Dendritic cell treated with granulocyte-macrophage colony-stimulating factor and Interleukin-4, amounts not matched to agents 40 ng/mL and 50 ng/mL, for 4 days (primary cell): Measurements from ENCODE around the gene CDC123.
A peak's percentile ranks its signal among the peaks of the same experiment; 100 is the strongest.

ENCODE experiments used
- H3K27ac Mint-ChIP-seq: one replicate; pipeline ENCODE4 v1.8.0; 2022; ENCODE audit warnings: mild to moderate bottlenecking, mixed read lengths
- H3K27me3 Mint-ChIP-seq: one replicate; pipeline ENCODE4 v1.8.0; 2022; ENCODE audit warnings: mild to moderate bottlenecking, mixed read lengths
- H3K36me3 Mint-ChIP-seq: one replicate; pipeline ENCODE4 v1.8.0; 2022; ENCODE audit warnings: low read depth, mixed read lengths
- H3K4me1 Mint-ChIP-seq: one replicate; pipeline ENCODE4 v1.8.0; 2022; ENCODE audit warnings: low read depth, mixed read lengths
- H3K4me3 Mint-ChIP-seq: one replicate; pipeline ENCODE4 v1.8.0; 2022; ENCODE audit warnings: mild to moderate bottlenecking, moderate library complexity, mixed read lengths
- H3K9me3 Mint-ChIP-seq: one replicate; pipeline ENCODE4 v1.8.0; 2022; ENCODE audit warnings: mixed read lengths
- intact Hi-C: fragments of 100-400 bp; cut with micrococcal nuclease; formaldehyde crosslinking; loops from one replicate; pipeline ENCODE4 v1.15.0; 2022

The CDC123 gene

GRCh38 chr10:12180221-12180974 lies 15.6 kb upstream of the CDC123 start:
- Mint-ChIP-seq H3K9me3 (no peaks in the 10 kb centered on the region), H3K4me1 (peaks cover 39% of the 10 kb centered on the region), H3K36me3 (peaks cover 61% of the 10 kb centered on the region), H3K27me3 (no peaks in the 10 kb centered on the region), H3K4me3 (no peak overlapping the region), H3K27ac (no peak overlapping the region)
- intact Hi-C loops: no loop called here

- H3K27me3 Mint-ChIP-seq: no peaks in the 10 kb centered on the region
- peaks cover 39% of the 10 kb centered on the region for H3K4me1 Mint-ChIP-seq
- peaks cover 61% of the 10 kb centered on the region for H3K36me3 Mint-ChIP-seq
- no peak overlapping the region for H3K4me3 Mint-ChIP-seq
- no peak overlapping the region for H3K27ac Mint-ChIP-seq
- intact Hi-C loops: no loop called here
- no peaks in the 10 kb centered on the region for H3K9me3 Mint-ChIP-seq
These were observed 14.8 kb upstream of the CDC123 start for GRCh38 chr10:12181065-12181775.

DNA sequence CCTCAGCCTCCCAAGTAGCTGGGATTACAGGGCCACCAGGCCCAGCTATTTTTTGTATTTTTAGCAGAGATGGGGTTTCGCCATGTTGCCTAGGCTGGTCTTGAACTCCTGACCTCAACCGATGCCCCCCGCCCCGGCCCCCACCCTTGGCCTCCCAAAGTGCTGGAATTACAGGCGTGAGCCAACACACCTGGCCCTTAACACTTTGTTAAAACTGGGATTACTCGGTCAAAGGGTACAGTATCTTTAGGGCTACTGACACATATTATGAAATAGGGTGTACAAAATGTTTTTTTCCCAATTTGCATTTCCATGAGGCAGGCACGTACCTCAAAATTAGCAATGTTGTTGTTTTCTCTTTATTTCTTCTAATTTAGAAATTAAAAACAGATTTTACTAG lies 11.8 kb upstream of the CDC123 start:
- Mint-ChIP-seq H3K27ac (no peak overlapping the region), H3K36me3 (peaks cover 58% of the 10 kb centered on the region), H3K27me3 (no peaks in the 10 kb centered on the region), H3K4me1 (peaks cover 60% of the 10 kb centered on the region), H3K4me3 (no peak overlapping the region), H3K9me3 (no peaks in the 10 kb centered on the region)
- intact Hi-C loops: no loop called here

GRCh38 chr10:12186323-12186722 lies 9.7 kb upstream of the CDC123 start:
- peaks cover 49% of the 10 kb centered on the region for H3K4me1 Mint-ChIP-seq

DNA sequence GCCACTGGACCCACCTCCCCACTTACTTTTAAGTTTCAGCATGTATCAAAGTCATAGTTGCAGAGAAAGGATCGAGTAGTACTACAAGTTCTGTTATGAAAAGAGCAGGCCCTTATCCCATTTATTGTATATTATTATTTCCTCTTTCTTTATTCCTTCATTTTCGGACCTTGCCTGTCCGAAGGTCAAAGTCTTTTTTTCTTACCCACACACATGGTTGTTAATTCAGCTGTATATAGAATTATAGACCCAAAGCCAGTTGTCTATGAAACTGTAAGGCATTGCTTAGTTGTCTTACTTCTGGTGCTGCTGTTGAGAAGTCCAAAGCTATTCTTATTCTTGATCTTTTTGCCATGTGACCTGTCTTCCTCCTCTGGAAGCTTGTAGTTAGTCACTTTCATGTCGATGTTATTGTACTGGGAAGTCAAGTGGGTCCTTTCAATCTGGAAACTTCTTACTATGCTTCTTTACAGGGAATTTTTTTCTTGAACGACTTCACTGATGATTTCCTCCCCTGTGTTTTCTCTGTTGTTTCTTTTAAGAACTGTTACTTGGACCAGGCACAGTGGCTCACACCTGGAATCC lies 8.6 kb upstream of the CDC123 start:
- peak overlapping the region; percentile 23 for H3K27ac Mint-ChIP-seq
- no peaks in the 10 kb centered on the region for H3K27me3 Mint-ChIP-seq
- peaks cover 48% of the 10 kb centered on the region for H3K4me1 Mint-ChIP-seq
- no peak overlapping the region for H3K4me3 Mint-ChIP-seq
- H3K9me3 Mint-ChIP-seq: no peaks in the 10 kb centered on the region
- intact Hi-C loops: no loop called here
- H3K36me3 Mint-ChIP-seq: peaks cover 80% of the 10 kb centered on the region

More at GRCh38 chr10:12186323-12186722, 9.7 kb upstream of the CDC123 start:
- Mint-ChIP-seq H3K27ac (no peak overlapping the region), H3K36me3 (peaks cover 72% of the 10 kb centered on the region), H3K27me3 (no peaks in the 10 kb centered on the region), H3K4me3 (no peak overlapping the region), H3K9me3 (no peaks in the 10 kb centered on the region)
- intact Hi-C loops: no loop called here

DNA sequence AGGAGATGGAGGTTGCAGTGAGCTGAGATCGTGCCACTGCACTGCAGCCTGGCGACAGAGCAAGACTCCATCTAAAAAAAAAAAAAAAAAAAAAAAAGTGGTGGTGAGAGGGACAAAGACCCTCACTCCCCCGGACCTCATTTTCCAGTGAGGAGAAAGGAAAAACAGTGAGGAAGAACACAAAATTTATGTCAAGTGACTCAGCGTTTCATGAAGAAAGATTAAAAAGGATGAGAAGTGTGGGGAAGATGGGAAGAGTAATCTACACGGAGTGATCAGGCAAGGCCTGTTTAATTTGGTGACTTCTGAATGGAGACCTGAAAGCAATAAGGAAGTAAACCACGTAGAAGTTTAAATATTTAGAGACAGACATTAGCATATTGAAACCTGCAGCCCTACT lies 7.3 kb upstream of the CDC123 start:
- Mint-ChIP-seq H3K9me3 (no peaks in the 10 kb centered on the region), H3K4me3 (no peak overlapping the region), H3K27me3 (no peaks in the 10 kb centered on the region), H3K36me3 (peaks cover 79% of the 10 kb centered on the region), H3K4me1 (peaks cover 53% of the 10 kb centered on the region), H3K27ac (no peak overlapping the region)
- intact Hi-C loops: no loop called here

- Mint-ChIP-seq H3K9me3 (no peaks in the 10 kb centered on the region), H3K27me3 (no peaks in the 10 kb centered on the region), H3K4me3 (no peak overlapping the region), H3K36me3 (peaks cover 72% of the 10 kb centered on the region), H3K27ac (no peak overlapping the region), H3K4me1 (peaks cover 60% of the 10 kb centered on the region)
- intact Hi-C loops: no loop called here
These were observed 6.6 kb upstream of the CDC123 start for GRCh38 chr10:12189426-12189825.

DNA sequence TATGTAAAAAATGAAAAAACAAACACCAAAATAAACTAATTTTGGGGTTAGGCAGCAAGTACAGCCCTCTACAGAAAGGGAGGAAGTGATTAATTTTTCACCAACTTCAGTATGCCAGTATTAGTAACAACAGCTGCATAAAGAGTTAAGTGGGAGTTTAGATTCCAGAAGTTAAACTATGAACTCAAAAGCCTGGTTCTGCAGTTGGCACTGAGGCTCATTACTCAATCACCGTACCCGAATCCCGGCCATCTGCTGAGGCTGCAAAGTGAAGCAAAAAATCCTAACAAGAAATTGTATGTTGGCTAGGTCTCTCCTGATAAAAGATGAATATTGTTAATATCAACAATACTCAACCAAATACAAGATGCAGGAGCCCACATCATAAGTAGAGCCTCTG lies 4.3 kb upstream of the CDC123 start:
- Mint-ChIP-seq H3K36me3 (peaks cover 66% of the 10 kb centered on the region), H3K27me3 (no peaks in the 10 kb centered on the region), H3K4me3 (no peak overlapping the region), H3K9me3 (no peaks in the 10 kb centered on the region), H3K4me1 (peaks cover 74% of the 10 kb centered on the region), H3K27ac (peak overlapping the region; percentile 33)
- intact Hi-C loops: no loop called here

DNA sequence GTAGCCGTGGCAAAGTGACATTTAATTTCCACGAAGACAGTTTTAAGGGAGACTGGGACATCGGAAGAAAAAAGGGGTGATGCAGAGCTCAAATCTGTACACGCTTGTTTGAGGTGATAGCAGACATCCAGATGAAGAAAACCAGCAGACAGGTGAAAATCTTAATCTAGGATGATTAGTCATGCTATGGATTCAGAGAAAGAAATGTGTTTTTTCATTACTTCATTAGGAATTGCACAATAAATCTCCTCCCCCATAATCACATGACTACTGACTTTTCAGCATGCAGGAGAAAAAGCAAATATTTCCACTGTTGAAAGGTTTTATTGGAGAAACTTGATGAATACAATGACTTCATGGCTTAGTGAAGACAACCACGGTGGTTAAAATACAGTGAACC lies 2.8 kb upstream of the CDC123 start:
- Mint-ChIP-seq H3K27me3 (no peaks in the 10 kb centered on the region), H3K36me3 (peaks cover 51% of the 10 kb centered on the region), H3K27ac (no peak overlapping the region), H3K9me3 (no peaks in the 10 kb centered on the region), H3K4me1 (peaks cover 60% of the 10 kb centered on the region), H3K4me3 (no peak overlapping the region)
- intact Hi-C loops: no loop called here

GRCh38 chr10:12194752-12195271 lies 1.2 kb upstream of the CDC123 start:
- Mint-ChIP-seq H3K9me3 (no peaks in the 10 kb centered on the region), H3K36me3 (peaks cover 57% of the 10 kb centered on the region), H3K4me3 (peak overlapping the region; percentile 95), H3K4me1 (peaks cover 58% of the 10 kb centered on the region), H3K27ac (peak overlapping the region; percentile 95), H3K27me3 (no peaks in the 10 kb centered on the region)
- intact Hi-C loops: loop anchor here (5.0 kb wide), 2 partner anchors 68 to 517 kb away; partner anchors contain the start of gene SEC61A2

- H3K4me1 Mint-ChIP-seq: peaks cover 58% of the 10 kb centered on the region
- intact Hi-C loops: loop anchor here (5.0 kb wide), 2 partner anchors 68 to 517 kb away; partner anchors contain the start of gene SEC61A2
- peak overlapping the region; percentile 95 for H3K4me3 Mint-ChIP-seq
- H3K36me3 Mint-ChIP-seq: peaks cover 53% of the 10 kb centered on the region
- no peaks in the 10 kb centered on the region for H3K9me3 Mint-ChIP-seq
- H3K27ac Mint-ChIP-seq: peak overlapping the region; percentile 95
- no peaks in the 10 kb centered on the region for H3K27me3 Mint-ChIP-seq
These were observed 746 bp upstream of the CDC123 start for GRCh38 chr10:12195281-12195602.

DNA sequence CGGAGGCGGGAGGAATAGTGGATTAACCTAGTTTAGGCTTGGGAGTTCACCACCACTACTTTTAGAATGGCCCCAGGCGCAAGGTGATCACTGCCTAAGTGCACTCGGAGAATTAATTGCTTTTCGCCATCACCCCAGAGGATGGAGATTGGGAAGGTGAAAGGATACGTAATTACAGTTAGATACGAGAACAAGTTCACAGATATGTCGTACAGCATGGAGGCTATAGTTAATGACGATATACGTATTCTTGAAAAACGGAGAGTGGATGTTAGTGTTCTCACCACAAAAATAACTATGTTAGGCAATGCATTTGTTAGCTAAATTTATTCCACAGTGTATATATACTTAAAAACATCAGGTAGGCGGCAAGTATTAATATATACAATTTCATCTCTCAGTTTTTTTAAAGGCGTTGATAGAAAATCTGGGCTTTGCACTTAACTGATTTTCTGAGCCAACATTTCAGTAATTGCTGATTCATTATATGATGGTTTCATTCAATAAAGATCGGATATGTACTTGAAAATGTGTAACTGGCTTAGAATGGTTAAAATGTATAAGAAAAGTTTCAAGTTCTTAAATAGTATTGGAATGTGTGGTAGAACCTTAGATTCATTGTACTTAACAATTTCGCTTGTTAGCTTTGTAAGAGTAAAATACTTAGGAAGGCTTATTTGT lies 683 bp downstream of the CDC123 start:
- H3K36me3 Mint-ChIP-seq: peaks cover 55% of the 10 kb centered on the region
- H3K9me3 Mint-ChIP-seq: no peaks in the 10 kb centered on the region
- no peaks in the 10 kb centered on the region for H3K27me3 Mint-ChIP-seq
- H3K4me3 Mint-ChIP-seq: peak overlapping the region; percentile 95
- peaks cover 47% of the 10 kb centered on the region for H3K4me1 Mint-ChIP-seq
- peak overlapping the region; percentile 95 for H3K27ac Mint-ChIP-seq
- intact Hi-C loops: loop anchor here (5.0 kb wide), 2 partner anchors 69 to 516 kb away; partner anchors contain the start of gene SEC61A2

DNA sequence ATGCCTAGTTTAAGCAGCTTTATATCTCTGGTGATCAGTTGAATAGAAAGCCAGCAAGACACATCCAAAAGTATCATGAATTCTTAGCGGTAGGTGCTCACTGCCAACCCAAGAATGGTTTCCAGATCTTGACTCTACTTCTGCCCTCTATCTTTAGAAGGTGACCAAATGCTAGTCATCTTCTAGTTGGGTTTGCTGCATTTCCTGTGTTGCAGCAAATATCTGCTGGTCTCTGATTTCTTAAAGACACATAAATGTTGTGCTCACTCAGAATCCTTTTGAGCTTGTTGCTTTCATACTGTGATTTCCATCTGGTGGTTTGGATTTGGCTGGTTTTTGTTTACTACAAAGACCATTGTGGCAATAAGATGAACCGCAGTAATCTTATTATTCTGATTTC lies 2.2 kb downstream of the CDC123 start:
- Mint-ChIP-seq H3K4me1 (peaks cover 35% of the 10 kb centered on the region), H3K9me3 (no peaks in the 10 kb centered on the region), H3K27me3 (no peaks in the 10 kb centered on the region), H3K4me3 (no peak overlapping the region), H3K36me3 (peaks cover 57% of the 10 kb centered on the region), H3K27ac (no peak overlapping the region)
- intact Hi-C loops: loop anchor here (5.0 kb wide), 2 partner anchors 71 to 514 kb away; partner anchors contain the start of gene SEC61A2
